ENCODE results near the gene REG3G.

GRCh38 chr2:78980152-78980465, 45.4 kb upstream of the REG3G start:
- no peak for TF ChIP-seq CTCF (conservative IDR thresholded peaks at IDR 0.05; ENCODE audit: low read length)
- no peak for TF ChIP-seq EZH2phosphoT487 (IDR thresholded peaks at IDR 0.05; ENCODE audit: borderline replicate concordance, low read depth, low read length)
